Chondrocyte (in vitro differentiated cells): Measurements from ENCODE around the gene FRMPD4. TPM values are rescaled to one million over a fixed set of nuclear protein-coding genes. Genes with fewer than 3 reads are reported as not detected.

Source experiments
- DNase-seq: peaks from one replicate; pipeline ENCODE4 v3.0.0; 2021; ENCODE audit warnings: mixed read lengths, low spot score
- H3K27ac Mint-ChIP-seq: one replicate; pipeline ENCODE4 v1.8.0; 2021; ENCODE audit warnings: mild to moderate bottlenecking, moderate library complexity, mixed read lengths; ENCODE audit not compliant: unreplicated experiment
- H3K27me3 Mint-ChIP-seq: 2 replicates; pipeline ENCODE4 v1.8.0; 2021; ENCODE audit warnings: low read depth, mixed read lengths
- H3K36me3 Mint-ChIP-seq: 2 replicates; pipeline ENCODE4 v1.8.0; 2021; ENCODE audit warnings: low read depth, mixed read lengths
- H3K4me1 Mint-ChIP-seq: 2 replicates; pipeline ENCODE4 v1.8.0; 2021; ENCODE audit warnings: low read depth, mild to moderate bottlenecking, mixed read lengths
- H3K4me3 Mint-ChIP-seq: one replicate; pipeline ENCODE4 v1.8.0; 2021; ENCODE audit warnings: mild to moderate bottlenecking, moderate library complexity, mixed read lengths; ENCODE audit not compliant: unreplicated experiment
- H3K9me3 Mint-ChIP-seq: 2 replicates; pipeline ENCODE4 v1.8.0; 2021; ENCODE audit warnings: low read depth, mixed read lengths
- total RNA-seq: library from RNA; stranded (reverse); gene quantifications from 3 replicates; pipeline ENCODE4 v1.2.1, GENCODE V29; 2021
- TF ChIP-seq, protein P1 (sequence below): fragments of 200-600 bp; sonication (generic); IDR thresholded peaks from 2 replicates; pipeline ENCODE4 v1.5.0; 2021; ENCODE audit warnings: antibody characterized with exemption, mild to moderate bottlenecking, moderate library complexity

The FRMPD4 gene
- total RNA-seq, 1 donor from 2014 or later: 0.10 TPM

- H3K9me3 Mint-ChIP-seq: peaks cover 9% of the 10 kb centered on the region
- H3K36me3 Mint-ChIP-seq: no peaks in the 10 kb centered on the region
- H3K4me3 Mint-ChIP-seq: no peak overlapping the region
Measured at GRCh38 chrX:12440246-12440645, 302.0 kb downstream of the FRMPD4 start.

DNA sequence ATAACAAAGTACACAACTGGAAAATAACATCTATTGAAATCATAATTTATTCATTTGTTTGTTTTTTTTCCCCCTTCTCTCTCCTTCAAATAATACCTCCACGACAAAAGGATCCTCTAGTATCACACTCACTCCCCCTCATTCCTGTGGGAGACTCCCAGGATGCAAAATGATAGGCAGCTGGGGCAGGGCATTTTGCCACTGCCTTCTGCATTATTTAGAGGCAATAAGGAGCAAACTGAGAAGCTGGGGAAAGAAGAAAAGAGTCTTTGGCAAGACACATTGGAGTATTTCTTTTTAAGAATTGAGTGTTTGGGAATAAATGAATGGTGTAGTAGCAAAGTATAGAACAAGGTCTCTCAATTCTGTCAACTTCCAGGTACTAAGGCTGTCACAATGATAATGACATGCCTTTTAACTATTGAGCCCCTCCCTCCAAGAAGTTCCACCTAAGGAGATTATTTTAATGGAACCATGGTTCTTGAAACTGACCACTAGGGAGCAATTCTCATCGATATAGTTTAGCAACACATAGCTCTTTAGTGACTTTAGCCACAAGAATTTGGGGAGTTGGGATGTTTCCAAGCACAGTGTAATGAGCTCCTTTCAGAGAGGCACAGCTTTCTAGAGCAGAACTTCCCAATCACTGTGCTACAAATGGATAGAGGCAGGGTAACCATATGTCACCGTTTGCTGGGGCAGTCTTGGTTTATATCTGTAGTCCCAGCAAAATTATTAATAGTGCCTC lies 303.3 kb downstream of the FRMPD4 start:
- no peak for DNase-seq
- Mint-ChIP-seq H3K27me3 (peaks cover 4% of the 10 kb centered on the region), H3K4me1 (peaks cover 11% of the 10 kb centered on the region), H3K4me3 (no peak overlapping the region), H3K27ac (no peak overlapping the region), H3K36me3 (no peaks in the 10 kb centered on the region), H3K9me3 (peaks cover 11% of the 10 kb centered on the region)
- TF ChIP-seq, protein P1, sequence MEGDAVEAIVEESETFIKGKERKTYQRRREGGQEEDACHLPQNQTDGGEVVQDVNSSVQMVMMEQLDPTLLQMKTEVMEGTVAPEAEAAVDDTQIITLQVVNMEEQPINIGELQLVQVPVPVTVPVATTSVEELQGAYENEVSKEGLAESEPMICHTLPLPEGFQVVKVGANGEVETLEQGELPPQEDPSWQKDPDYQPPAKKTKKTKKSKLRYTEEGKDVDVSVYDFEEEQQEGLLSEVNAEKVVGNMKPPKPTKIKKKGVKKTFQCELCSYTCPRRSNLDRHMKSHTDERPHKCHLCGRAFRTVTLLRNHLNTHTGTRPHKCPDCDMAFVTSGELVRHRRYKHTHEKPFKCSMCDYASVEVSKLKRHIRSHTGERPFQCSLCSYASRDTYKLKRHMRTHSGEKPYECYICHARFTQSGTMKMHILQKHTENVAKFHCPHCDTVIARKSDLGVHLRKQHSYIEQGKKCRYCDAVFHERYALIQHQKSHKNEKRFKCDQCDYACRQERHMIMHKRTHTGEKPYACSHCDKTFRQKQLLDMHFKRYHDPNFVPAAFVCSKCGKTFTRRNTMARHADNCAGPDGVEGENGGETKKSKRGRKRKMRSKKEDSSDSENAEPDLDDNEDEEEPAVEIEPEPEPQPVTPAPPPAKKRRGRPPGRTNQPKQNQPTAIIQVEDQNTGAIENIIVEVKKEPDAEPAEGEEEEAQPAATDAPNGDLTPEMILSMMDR: peak; percentile 26

More at GRCh38 chrX:12440246-12440645, 302.0 kb downstream of the FRMPD4 start:
- DNase-seq: no peak
- TF ChIP-seq, protein P1: no peak
- Mint-ChIP-seq H3K27me3 (peaks cover 4% of the 10 kb centered on the region), H3K4me1 (peaks cover 11% of the 10 kb centered on the region), H3K27ac (no peak overlapping the region)

DNA sequence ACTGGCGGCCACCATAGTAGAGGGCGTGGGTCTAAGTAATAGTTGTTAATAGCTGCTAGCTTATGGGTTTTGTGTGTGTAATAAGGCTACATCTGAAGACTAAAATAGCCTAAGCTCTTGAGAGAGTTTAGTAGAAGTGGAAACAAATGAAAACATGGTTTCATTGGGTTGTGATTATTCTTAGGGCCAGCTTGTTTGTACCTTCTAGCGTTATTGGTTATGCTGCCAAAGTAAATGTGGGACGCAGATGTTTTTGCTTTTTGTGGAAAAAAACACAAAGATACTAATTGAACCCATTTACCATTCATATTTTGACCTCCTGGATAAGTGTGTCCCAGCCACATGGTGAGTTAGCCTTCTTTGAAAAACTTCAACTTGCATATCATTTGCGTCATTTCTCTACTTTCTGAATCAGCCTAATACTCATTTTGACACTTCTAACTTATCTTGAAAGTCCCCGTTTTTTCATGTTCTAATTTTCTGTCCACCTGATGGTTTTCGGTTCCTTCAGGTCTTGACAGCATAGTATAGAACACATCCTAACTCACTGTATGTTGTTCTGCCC lies 305.3 kb downstream of the FRMPD4 start:
- H3K9me3 Mint-ChIP-seq: peaks cover 11% of the 10 kb centered on the region
- peaks cover 11% of the 10 kb centered on the region for H3K4me1 Mint-ChIP-seq
- H3K4me3 Mint-ChIP-seq: no peak overlapping the region
- TF ChIP-seq, protein P1: no peak
- H3K36me3 Mint-ChIP-seq: no peaks in the 10 kb centered on the region
- H3K27me3 Mint-ChIP-seq: no peaks in the 10 kb centered on the region
- H3K27ac Mint-ChIP-seq: no peak overlapping the region
- DNase-seq: no peak

DNA sequence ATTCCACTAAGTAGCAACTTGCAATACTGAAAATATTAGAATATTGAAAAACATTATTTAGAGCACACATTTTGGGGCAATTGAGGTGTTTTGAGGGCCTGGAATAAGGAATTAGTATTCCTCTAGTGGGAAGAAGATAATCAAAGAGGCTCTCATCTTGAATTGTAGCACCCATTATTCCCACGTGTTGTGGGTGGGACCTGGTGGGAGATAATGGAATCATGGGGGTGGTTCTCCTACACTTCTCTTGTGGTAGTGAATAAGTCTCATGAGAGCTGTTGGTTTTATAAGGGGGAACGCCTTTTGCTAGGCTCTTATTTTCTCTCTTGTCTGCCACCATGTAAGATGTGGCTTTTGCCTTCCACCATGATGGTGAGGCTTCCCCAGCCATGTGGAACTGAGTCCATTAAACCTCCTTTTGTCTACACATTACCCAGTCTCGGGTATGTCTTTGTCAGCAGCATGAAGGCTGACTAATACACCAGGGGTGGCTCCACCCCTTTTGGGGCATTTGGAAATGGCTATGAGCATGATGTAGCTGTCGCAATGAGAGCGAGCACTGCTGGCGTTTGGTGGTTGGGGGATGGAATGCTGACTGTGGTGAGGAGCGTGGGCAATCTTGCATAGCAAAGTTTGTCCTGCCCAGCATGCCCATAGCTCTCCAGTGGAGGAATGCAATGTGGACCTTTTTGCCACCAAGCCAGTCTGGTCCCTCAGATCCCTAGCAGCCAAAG lies 308.2 kb downstream of the FRMPD4 start:
- H3K27ac Mint-ChIP-seq: no peak overlapping the region
- H3K27me3 Mint-ChIP-seq: peaks cover 2% of the 10 kb centered on the region
- H3K4me1 Mint-ChIP-seq: peaks cover 9% of the 10 kb centered on the region
- no peaks in the 10 kb centered on the region for H3K36me3 Mint-ChIP-seq
- no peak for DNase-seq
- peaks cover 17% of the 10 kb centered on the region for H3K9me3 Mint-ChIP-seq
- TF ChIP-seq, protein P1: no peak
- H3K4me3 Mint-ChIP-seq: no peak overlapping the region

GRCh38 chrX:12447448-12448064 lies 309.3 kb downstream of the FRMPD4 start:
- Mint-ChIP-seq H3K36me3 (no peaks in the 10 kb centered on the region), H3K4me1 (no peaks in the 10 kb centered on the region), H3K27ac (no peak overlapping the region), H3K9me3 (peaks cover 12% of the 10 kb centered on the region), H3K4me3 (no peak overlapping the region), H3K27me3 (peaks cover 2% of the 10 kb centered on the region)
- TF ChIP-seq, protein P1: peak; percentile 64
- DNase-seq: no peak
